Endothelial cell of hepatic sinusoid (primary cell): ENCODE measurements around the gene GABRG3.

Experiments
- in situ Hi-C: cut with HindIII; loops from 2 replicates; pipeline ENCODE4 v1.10.0; 2017; ENCODE audit warnings: low sequenced_read_pairs

Gene GABRG3

DNA sequence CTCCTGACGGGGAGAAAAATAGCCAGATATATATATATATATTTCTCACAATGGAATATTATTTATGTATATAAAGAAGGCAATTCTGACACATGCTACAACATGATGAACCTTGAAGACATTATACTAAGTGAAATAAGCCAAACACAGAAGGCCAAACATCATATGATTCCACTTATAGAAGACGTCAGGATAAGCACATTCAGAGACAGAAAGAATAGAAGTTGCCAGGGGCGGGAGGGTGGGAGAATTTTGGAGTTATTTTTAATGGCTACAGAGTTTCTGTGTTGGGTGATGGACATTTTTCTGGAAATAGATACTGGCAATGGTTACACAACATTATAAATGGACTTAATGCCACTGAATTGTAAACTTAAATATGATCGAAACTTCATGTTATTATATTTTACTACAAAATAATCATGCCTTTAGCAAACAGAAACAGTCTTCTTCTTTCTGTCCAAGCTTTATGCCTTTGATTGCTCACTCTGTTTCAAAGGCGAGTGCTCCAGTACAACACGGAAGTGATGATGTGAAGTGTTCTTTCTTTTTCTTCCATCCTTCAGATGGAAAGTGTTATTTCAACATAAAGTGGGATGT lies 614.2 kb downstream of the GABRG3 start:
- in situ Hi-C loops: no loop called here

GRCh38 chr15:27587810-27588209 lies 616.8 kb downstream of the GABRG3 start:
- in situ Hi-C loops: no loop called here

GRCh38 chr15:27589260-27589659 lies 618.3 kb downstream of the GABRG3 start:
- in situ Hi-C loops: no loop called here

DNA sequence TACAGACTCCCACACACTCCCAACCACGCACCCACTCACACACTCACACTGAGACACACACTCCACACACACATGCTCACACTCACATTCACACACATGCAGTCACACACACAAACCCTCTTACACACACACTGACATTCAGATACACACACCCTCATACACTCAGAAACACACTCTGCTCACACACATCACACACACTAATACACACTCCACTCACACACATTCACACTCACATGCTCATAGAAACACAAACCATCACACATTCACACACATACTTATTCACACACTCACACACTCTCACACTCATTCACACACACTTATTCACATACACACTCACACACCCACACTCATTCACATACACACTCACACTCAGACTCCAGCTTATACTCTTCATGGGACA lies 618.8 kb downstream of the GABRG3 start:
- in situ Hi-C loops: loop anchor here (5.0 kb wide), 2 partner anchors 37 to 78 kb away; no protein-coding TSS in a partner anchor
